GM10248 (cell line): ENCODE results near the gene NEMF.
"Not testable (repeated sequence)": the region's sequence is repeated elsewhere in the genome, so short reads cannot be mapped to it uniquely, and the experiment has no call there.

ENCODE experiments used
- CTCF ChIA-PET: fragments of 300-600 bp; sonication (Branson Sonifier 250); formaldehyde crosslinking; extraction: SDS; loops from one replicate; lab custom pipeline; 2021; ENCODE audit warnings: antibody characterized with exemption; lab: Yijun Ruan, JAX
- POLR2A ChIA-PET: fragments of 350-650 bp; sonication (Branson Sonifier 250); formaldehyde crosslinking; extraction: SDS; loops from one replicate; lab custom pipeline; 2020; ENCODE audit warnings: antibody characterized with exemption; lab: Yijun Ruan, JAX
- DNase-seq: peaks from one replicate; pipeline ENCODE4 v3.0.0; 2012; ENCODE audit errors: extremely low spot score
- CTCF ChIP-seq: IDR thresholded peaks from 2 replicates; pipeline ENCODE4 v1.5.1; 2012; ENCODE audit warnings: mild to moderate bottlenecking, low read depth; ENCODE audit errors: extremely low read depth, missing control alignments, control extremely low read depth

NEMF gene

GRCh38 chr14:49895480-49895879 is 42.9 kb upstream of the NEMF start:
- no peak for TF ChIP-seq CTCF
- ChIA-PET POLR2A (no interaction called here), CTCF (interaction anchor here (1.2 to 1.5 kb wide), 2 partner anchors 16 to 33 kb away, joined by 5 to 8 read pairs; no protein-coding TSS in a partner anchor)
- no peak for DNase-seq

- POLR2A ChIA-PET, DNase-seq, CTCF ChIA-PET: not testable (repeated sequence)
These were observed 41.9 kb upstream of the NEMF start for GRCh38 chr14:49894214-49895107.

- ChIA-PET CTCF (interaction anchor here (1.1 to 1.5 kb wide), 2 partner anchors 14 to 31 kb away, joined by 3 to 5 read pairs; no protein-coding TSS in a partner anchor), POLR2A (no interaction called here)
- TF ChIP-seq CTCF = no peak
- peak; percentile 75 for DNase-seq
These were observed 41.0 kb upstream of the NEMF start for GRCh38 chr14:49893309-49894213.

- POLR2A ChIA-PET = interaction anchor here (0.6 to 0.9 kb wide), 3 partner anchors 14 to 901 kb away, joined by 3 to 4 read pairs (median 3); no protein-coding TSS in a partner anchor
- TF ChIP-seq CTCF = peak; percentile 23
- CTCF ChIA-PET = interaction anchor here (0.6 to 2.2 kb wide), 9 partner anchors 11 to 106 kb away, joined by 3 to 9 read pairs (median 4); no protein-coding TSS in a partner anchor
- peak; percentile 97 for DNase-seq
These were observed 40.2 kb upstream of the NEMF start, which contains the start of gene ARF6 for GRCh38 chr14:49892636-49893308. TSS of gene ARF6 (plus strand) at chr14:49893082. CDS start at chr14:49893737, 655 bp downstream.

DNA sequence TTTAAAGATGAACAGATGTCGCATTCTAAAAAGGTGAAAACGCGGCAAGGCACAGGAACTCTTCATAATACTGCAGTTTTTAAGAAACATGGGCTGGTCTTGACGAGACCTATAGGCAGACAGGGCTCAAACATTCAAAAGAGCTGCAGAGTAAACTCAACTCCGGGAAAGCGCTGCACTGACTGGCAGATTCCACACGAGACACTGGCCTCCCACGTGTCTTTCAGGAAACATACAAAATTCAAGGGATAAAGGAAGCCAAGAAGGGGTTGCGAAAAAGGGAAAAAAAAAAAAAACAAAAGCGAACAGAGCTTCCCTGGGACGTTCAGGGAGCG is 39.7 kb upstream of the NEMF start:
- ChIA-PET POLR2A (interaction anchor here (0.6 to 0.9 kb wide), 3 partner anchors 15 to 902 kb away, joined by 3 to 4 read pairs (median 3); no protein-coding TSS in a partner anchor), CTCF (interaction anchor here (0.6 to 2.2 kb wide), 10 partner anchors 10 to 429 kb away, joined by 3 to 9 read pairs (median 4); no protein-coding TSS in a partner anchor)
- DNase-seq = peak; percentile 63
- no peak for TF ChIP-seq CTCF

DNA sequence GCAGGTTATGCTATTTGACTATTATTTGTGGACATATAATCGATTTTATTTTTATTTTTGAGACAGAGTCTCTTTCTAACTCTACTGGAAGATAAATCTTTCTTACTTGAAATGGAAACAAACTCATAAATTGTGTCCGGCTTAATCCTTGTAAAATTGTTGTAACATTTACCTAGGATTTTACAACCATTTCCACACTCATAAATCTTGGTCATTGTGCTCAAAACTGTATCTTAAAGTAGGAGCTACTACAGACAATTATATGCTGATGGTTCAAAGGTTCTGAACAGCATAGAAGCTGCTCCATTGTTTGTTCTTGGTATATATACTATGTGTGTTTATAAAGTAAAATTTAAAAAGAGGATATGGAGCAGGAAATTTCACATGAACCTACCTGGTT is 35.7 kb upstream of the NEMF start:
- CTCF ChIA-PET = interaction anchor here (0.8 to 1.7 kb wide), 3 partner anchors 9 to 23 kb away, joined by 3 to 7 read pairs (median 3); no protein-coding TSS in a partner anchor
- no peak for DNase-seq
- TF ChIP-seq CTCF = no peak
- POLR2A ChIA-PET = no interaction called here
